GM18907 (cell line): ENCODE results near the gene TNFRSF8.
"Not testable (repeated sequence)": the region's sequence is repeated elsewhere in the genome, so short reads cannot be mapped to it uniquely, and the experiment has no call there.

ENCODE experiments used
- ATAC-seq: cut with Tn5 transposase; IDR thresholded peaks from one replicate; pipeline ENCODE4 v1.9.1; 2021; ENCODE audit warnings: mild to moderate bottlenecking, moderate library complexity; ENCODE audit not compliant: unreplicated experiment

TNFRSF8 gene

DNA sequence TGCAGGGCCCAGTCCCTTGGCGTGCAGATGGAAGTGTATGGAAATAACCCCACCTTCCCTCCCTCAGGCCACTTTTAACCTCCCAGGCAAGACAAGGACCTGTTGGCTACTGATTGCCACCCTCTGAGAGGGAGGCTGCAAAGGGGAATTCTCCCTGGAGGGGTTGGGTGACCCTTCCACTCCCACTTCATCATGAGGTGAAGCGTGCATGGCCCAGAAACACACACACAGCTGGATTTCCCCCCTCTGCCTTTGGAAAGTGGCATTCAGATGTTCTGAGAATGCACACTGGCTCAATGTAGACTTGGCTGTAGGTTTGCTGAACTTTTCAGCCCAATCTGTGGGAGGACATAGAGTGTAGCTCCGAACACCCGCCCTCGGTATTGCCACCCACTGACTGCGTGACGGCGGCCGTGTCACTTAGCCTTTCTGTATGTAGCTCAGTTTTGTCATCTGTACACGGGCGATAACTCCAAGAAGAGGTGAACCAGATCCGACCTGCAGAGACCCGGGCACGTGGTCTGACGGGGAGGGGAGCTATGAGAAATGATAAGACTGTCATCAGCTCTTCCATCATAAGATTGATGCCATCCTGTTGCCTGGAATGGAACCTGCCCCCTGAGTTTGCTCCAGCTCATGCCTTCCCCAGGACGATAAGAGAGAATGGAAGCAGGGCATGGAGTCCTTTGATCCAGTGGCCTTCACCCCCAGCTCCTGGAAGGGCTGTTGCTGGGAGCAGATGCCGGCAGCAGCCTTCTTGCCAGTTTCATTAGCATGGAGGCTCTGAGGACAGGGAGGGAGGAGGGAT lies 24.5 kb upstream of the TNFRSF8 start:
- ATAC-seq: no peak

GRCh38 chr1:12039164-12039525 lies 24.0 kb upstream of the TNFRSF8 start:
- ATAC-seq: no peak

DNA sequence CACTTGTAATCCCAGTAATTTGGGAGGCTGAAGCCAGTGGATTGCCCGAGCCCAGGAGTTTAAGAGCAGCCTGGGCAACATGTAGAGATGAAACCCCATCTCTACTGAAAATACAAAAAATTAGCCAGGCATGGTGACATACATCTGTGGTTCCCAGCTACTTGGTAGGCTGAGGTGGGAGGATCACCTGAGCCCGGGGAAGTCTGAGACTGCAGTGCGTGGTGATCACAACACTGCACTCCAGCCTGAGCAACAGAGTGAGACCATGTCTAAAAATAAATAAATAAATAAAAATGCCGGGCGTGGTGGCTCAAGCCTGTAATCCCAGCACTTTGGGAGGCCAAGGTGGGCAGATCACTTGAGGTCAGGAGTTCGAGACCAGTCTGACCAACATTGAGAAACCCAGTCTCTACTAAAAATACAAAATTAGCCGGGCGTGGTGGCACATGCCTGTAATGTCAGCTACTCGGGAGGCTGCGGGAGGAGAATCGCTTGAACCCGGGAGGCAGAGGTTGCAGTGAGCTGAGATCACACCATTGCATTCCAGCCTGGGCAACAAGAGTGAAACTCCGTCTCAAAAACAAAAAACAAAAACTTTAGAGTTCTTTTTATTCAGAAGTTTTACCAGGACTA lies 23.2 kb upstream of the TNFRSF8 start:
- ATAC-seq: peak; percentile 44

DNA sequence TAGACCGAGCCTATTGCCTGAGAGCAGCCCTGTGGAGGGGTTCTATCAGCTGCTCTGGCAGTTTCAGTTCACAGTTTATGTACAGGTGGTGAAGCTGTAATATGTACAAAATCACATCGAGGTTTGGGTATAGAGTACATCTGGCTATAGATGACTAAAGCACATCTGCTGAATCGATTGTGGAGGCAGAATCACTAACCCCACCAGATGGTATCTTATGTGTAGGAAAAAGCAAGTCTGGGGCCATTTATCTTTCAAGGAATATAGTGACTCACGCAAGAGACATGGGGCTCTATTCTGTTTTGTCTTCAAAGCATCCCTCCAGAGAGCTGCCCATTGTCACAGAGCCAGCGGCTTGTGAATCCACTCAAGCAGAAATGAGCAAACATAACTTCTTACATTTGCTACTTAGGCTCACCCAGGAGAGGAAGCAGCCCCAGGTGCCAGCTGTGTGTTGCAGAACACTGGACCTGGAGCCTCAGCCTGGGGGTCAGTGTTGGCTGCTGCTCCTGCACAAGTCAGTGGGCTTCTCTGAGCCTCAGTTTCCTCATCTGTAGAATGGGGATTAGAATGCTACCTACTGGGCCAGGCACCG lies 22.5 kb upstream of the TNFRSF8 start:
- ATAC-seq: peak; percentile 78

DNA sequence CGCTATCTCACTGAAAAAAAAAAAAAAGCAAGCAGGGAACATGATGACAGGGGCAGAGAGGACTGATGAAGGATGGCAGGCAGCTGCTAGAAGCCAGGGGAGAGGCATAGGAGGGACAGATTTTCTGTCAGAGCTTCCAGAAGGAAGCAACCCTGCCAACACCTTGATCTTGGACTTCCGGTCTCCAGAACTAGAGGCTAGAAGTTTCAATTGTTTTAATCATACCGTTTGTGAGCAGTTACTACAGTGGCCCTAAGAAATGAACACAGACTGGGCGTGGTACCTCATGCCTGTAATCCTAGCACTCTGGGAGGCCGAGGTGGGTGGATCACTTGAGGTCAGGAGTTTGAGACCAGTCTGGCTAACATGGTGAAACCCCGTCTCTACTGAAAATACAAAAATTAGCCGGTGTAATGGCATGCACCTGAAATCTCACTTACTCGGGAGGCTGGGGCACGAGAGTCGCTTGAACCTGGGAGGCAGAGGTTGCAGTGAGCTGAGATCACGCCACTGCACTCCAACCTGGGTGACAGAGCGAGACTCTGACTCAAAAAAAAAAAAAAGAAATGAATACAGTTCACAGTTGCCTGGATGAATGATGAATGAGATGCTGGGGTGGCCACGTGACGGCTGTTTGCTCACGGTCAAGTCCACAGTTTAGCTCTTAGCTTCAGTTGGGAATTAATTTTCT lies 18.8 kb upstream of the TNFRSF8 start:
- ATAC-seq: not testable (repeated sequence)

- ATAC-seq: no peak
These were observed 16.4 kb upstream of the TNFRSF8 start for GRCh38 chr1:12046749-12047119.

DNA sequence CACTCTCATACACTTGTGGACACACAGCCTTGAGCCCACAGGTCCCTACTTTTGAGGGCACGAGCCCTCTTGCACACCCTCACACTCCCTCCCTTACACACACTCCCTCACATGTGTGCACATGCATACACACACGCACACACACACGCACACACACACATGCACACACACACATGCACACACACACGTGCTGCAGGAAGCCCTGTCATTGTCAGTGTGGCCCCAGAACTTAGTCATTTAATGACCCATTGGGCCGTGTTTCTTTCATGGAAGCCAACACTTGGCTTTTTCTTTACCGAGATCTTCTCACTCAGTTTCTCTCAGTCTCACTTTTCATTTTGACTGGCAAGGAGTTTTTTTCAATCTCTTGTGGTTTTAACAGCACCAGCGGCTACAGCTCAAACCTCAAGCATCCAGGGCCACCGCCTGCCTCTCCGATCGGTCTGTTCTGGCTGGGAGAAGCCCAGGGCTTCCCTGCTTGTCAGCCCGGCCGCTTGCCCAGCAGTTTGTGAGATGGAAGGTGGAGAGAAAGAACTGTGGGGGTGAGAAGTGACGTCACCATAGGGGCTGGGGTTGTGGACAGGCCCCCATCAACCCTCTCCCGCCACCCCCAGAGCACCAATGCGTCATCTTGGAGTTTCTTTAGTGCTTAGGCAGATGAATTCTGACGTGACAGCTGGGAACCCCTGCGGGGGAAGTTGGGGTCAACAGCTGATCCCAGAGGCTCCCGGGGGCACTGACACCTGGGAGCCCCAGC lies 15.8 kb upstream of the TNFRSF8 start:
- peak; percentile 55 for ATAC-seq

DNA sequence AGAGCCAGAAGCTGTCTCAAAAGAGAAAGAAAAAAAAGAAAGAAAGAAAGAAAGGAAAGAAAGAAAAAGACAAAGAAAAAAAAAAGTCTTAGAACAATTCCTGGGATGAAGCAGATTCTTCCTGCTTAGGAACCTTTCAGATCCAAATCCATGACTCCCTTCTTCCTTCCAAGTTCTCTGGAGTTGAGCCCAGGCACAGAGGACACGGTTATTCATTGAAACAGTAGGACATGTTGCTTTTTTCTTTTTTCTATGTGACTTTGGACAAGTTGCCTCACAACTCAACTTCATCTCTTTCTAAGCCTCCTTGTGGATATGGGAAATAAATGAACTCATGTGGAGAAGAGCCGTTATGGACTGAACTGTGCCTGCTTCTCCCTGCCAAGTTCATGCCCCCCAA lies 14.7 kb upstream of the TNFRSF8 start:
- no peak for ATAC-seq

DNA sequence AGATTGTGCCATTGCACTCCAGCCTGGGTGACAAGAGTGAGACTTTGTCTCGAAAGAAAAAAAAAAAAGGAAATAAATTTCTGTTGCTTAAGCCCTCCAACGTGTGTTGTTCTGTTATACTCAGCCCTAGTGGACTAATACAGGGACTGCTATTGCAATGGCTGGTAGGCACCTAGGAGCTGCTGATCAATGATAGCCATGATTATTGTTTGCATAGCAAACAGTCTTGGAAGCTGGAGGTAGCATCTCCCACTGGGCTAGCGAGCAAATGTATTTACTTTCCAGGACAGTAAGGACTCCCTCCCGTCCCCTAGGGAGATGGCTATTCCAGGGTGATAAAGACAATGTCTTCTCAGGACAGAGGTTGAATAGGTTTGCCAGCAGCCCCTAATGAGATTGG lies 13.5 kb upstream of the TNFRSF8 start:
- ATAC-seq: no peak

GRCh38 chr1:12051361-12051760 lies 11.7 kb upstream of the TNFRSF8 start:
- ATAC-seq: no peak

DNA sequence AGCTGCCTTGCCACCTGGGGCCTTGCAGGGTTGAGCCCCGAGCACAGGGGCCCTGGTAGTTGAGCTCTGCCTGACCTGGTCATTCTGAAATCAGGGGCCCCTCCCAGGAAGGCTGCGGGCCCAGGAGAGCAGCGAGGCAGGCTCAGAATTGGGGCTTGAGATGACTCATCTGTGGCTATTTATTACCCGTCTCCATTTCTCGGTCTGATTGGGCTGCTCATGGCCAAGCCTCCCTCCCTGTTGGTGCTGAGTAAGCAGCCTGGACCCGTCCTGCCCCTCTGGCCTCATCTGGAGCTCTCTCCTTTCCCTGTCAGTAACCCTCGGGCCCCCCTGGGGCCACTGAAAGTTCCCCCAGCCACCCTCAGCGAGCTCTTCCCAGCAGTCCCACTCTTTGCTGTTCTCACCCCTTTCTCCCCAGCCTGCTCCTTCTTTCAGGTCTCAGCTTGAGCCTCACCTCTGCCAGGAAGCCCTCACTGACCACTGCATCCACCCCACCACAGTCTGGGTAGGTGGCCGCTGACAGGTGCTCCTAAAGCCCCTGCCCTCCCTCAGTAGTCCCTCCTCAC lies 11.0 kb upstream of the TNFRSF8 start:
- peak; percentile 72 for ATAC-seq

- no peak for ATAC-seq
These were observed 10.0 kb upstream of the TNFRSF8 start for GRCh38 chr1:12052997-12053686.

DNA sequence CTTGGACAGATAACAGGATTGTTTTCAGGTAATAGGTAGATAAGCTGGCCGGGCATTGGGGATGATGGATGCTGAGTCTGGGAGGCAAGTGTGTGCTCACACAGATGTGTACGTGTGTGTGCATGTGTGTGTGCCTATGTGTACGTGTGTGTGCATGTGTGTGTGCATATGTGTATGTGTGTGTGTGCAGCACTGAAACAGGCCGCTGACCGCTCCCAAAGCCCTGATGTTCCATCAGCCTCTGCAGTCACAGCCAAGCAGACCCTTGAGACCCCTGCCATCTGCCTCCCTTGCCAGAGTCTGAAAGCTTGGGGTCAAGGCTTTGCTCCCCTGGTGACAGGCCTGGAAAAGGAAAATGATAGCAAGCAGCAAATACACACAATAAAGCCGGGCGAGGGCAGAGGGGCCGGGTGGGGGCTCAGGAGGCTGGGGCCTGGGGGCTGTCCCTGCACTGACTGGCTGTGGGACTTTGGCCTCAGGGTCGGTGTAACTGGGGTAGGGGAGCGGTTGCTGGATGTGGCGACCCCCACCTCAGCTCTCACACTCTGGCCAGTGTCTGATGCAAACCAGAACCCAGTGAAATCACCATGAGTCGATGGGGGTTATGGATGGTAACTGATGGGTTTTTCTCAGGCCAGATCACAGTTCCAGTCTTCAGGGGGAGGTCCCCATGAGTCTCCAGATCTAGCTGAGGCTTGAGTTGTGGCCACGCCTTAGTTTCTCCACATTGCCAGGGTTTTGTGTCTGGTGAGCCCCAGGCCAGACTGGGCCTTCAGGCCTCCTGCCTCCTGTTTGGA lies 9.2 kb upstream of the TNFRSF8 start:
- no peak for ATAC-seq

- no peak for ATAC-seq
These were observed 7.8 kb upstream of the TNFRSF8 start for GRCh38 chr1:12055259-12055658.

GRCh38 chr1:12056331-12056841 lies 6.7 kb upstream of the TNFRSF8 start:
- ATAC-seq: no peak

- no peak for ATAC-seq
These were observed 5.7 kb upstream of the TNFRSF8 start for GRCh38 chr1:12057382-12057781.

GRCh38 chr1:12057940-12058687 lies 5.0 kb upstream of the TNFRSF8 start:
- no peak for ATAC-seq

DNA sequence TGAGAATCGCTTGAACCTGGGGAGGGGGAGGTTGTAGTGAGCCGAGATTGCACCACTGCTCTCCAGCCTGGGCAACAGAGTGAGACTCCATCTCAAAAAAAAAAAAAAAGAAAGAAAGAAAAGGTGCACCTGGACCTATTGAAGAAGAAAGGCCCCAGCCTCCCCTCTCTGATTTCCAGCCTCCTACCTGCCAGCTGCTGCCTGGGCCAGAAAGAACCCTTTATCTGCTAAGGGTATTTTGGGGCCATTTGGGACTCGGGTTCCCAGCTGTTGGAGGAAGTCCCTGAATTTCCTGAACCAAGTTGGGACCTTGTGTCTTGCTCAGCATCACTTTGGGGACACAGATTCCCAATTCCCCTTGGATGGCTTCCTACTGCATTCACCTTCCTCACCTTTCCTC lies 3.9 kb upstream of the TNFRSF8 start:
- peak; percentile 10 for ATAC-seq
